ENCODE measurements around the gene HCN4. TPM values are rescaled to one million over a fixed set of nuclear protein-coding genes. Genes with fewer than 3 reads are reported as not detected.

The HCN4 gene
- total RNA-seq, 4 donors from 2014 or later, result 0.17 TPM; not detected in 3

GRCh38 chr15:73321496-73322450 lies 47.0 kb downstream of the HCN4 start:
- no peak overlapping the region for H3K27ac ChIP-seq (replicated peaks in 1 of 4)
- WGBS, result 71% methylated on average over 15 of the region's 17 CpGs
- no peak for TF ChIP-seq POLR2AphosphoS5 (IDR thresholded peaks at IDR 0.05)
- no peak for TF ChIP-seq CTCF (IDR thresholded peaks at IDR 0.05)
- intact Hi-C loops (cut with DNase I), result no loop called here
- H3K27me3 ChIP-seq, result peaks cover 0 to 77% (median 10%) of the 10 kb centered on the region in 4 donors
- no peak overlapping the region for H3K4me3 ChIP-seq
- no peaks in the 10 kb centered on the region for H3K9me3 ChIP-seq
- peaks cover 0 to 7% (median 0%) of the 10 kb centered on the region in 4 donors for H3K36me3 ChIP-seq
- no peaks in the 10 kb centered on the region for H3K4me1 ChIP-seq
- DNase-seq (ENCODE audit: extremely low spot score), result no peak

GRCh38 chr15:73320619-73321180 lies 48.1 kb downstream of the HCN4 start:
- TF ChIP-seq EP300 (IDR thresholded peaks at IDR 0.05) (no peak), POLR2AphosphoS5 (IDR thresholded peaks at IDR 0.05) (no peak), CTCF (IDR thresholded peaks at IDR 0.05) (no peak)
- intact Hi-C loops (cut with DNase I), result no loop called here
- no peak overlapping the region for H3K4me3 ChIP-seq
- H3K27ac ChIP-seq (replicated peaks in 1 of 4), result no peak overlapping the region
- H3K4me1 ChIP-seq, result no peaks in the 10 kb centered on the region
- WGBS, result 93% methylated on average over 3 of the region's 3 CpGs
- peaks cover 0 to 7% (median 0%) of the 10 kb centered on the region in 4 donors for H3K36me3 ChIP-seq
- H3K27me3 ChIP-seq, result peaks cover 0 to 71% (median 10%) of the 10 kb centered on the region in 4 donors
- DNase-seq (ENCODE audit: extremely low spot score), result no peak
- no peaks in the 10 kb centered on the region for H3K9me3 ChIP-seq

GRCh38 chr15:73319460-73320245 lies 49.1 kb downstream of the HCN4 start:
- Histone ChIP-seq H3K27me3 (peaks cover 0 to 61% (median 10%) of the 10 kb centered on the region in 4 donors), H3K4me3 (no peak overlapping the region), H3K36me3 (peaks cover 0 to 7% (median 0%) of the 10 kb centered on the region in 4 donors), H3K4me1 (no peaks in the 10 kb centered on the region), H3K27ac (replicated peaks in 1 of 4) (no peak overlapping the region), H3K9me3 (no peaks in the 10 kb centered on the region)
- DNase-seq (ENCODE audit: extremely low spot score), result no peak
- intact Hi-C loops (cut with DNase I), result no loop called here
- no peak for TF ChIP-seq EP300 (IDR thresholded peaks at IDR 0.05)
- no peak for TF ChIP-seq POLR2A (IDR thresholded peaks at IDR 0.05; ENCODE audit: low read depth)
- TF ChIP-seq POLR2AphosphoS5 (IDR thresholded peaks at IDR 0.05), result no peak
- TF ChIP-seq CTCF (IDR thresholded peaks at IDR 0.05), result no peak
- WGBS, result 76% methylated on average over 8 of the region's 8 CpGs

- Histone ChIP-seq H3K27ac (replicated peaks in 1 of 4) (no peak overlapping the region), H3K9me3 (no peaks in the 10 kb centered on the region), H3K36me3 (peaks cover 0 to 7% (median 0%) of the 10 kb centered on the region in 4 donors), H3K27me3 (peaks cover 0 to 51% (median 10%) of the 10 kb centered on the region in 4 donors), H3K4me1 (no peaks in the 10 kb centered on the region), H3K4me3 (no peak overlapping the region)
- 59% methylated on average over 7 of the region's 42 CpGs for WGBS
- intact Hi-C loops (cut with DNase I), result no loop called here
- DNase-seq (ENCODE audit: extremely low spot score), result no peak
- TF ChIP-seq EP300 (IDR thresholded peaks at IDR 0.05), result no peak
- no peak for TF ChIP-seq CTCF (IDR thresholded peaks at IDR 0.05)
- no peak for TF ChIP-seq POLR2AphosphoS5 (IDR thresholded peaks at IDR 0.05)
- TF ChIP-seq POLR2A (IDR thresholded peaks at IDR 0.05; ENCODE audit: low read depth), result no peak
Observed at GRCh38 chr15:73318463-73319351, 50.1 kb downstream of the HCN4 start.

Measured in esophagus muscularis mucosa (tissue), 4 donors.